Activated effector memory CD4-positive, alpha-beta T cell treated with anti-CD3 and anti-CD28 coated beads, Interleukin-2, amount 50 U/mL, for 16 hours (primary cell): ENCODE data around the gene RABL6.
A peak's percentile ranks its signal among the peaks of the same experiment; 100 is the strongest.
"Not testable (repeated sequence)": the region's sequence is repeated elsewhere in the genome, so short reads cannot be mapped to it uniquely, and the experiment has no call there.

ENCODE experiments used
- DNase-seq: peaks from one replicate; pipeline ENCODE4 v3.0.0-alpha.2; 2020

RABL6 gene

GRCh38 chr9:136837146-136837855 is 29.6 kb downstream of the RABL6 start:
- no peak for DNase-seq

- not testable (repeated sequence) for DNase-seq
Measured at GRCh38 chr9:136837856-136838277, 30.1 kb downstream of the RABL6 start.

GRCh38 chr9:136838314-136839228 is 30.8 kb downstream of the RABL6 start:
- no peak for DNase-seq

DNA sequence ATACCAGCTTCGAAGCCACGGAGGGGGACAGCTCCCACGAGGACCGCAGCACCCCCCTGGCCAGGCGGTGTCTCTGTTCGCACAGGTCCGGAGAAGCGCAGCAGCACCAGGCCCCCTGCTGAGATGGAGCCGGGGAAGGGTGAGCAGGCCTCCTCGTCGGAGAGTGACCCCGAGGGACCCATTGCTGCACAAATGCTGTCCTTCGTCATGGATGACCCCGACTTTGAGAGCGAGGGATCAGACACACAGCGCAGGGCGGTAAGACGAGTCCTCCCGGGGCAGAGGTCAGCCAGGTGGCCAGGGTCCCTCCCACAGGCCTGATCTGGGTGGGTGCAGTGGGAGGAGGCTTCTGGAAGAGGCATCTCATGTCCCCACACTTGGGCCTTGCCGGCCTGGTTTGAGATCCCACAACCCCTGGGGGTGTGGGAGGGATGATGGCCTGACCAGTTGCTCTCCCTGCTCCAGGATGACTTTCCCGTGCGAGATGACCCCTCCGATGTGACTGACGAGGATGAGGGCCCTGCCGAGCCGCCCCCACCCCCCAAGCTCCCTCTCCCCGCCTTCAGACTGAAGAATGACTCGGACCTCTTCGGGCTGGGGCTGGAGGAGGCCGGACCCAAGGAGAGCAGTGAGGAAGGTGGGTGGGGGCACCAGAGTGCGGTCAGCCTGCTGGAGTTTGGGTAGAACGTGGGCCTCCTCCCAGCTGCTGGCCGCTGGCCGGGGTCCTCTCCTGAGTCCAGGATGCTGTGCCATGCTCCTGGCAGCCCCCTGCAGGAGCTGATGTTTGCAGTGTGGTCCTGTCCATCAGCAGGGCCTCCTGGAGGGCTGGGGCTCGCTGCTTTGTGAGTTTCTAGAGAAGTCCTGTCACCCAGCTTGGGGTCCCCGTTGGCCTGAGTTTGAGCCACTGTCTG is 31.7 kb downstream of the RABL6 start:
- DNase-seq = no peak

GRCh38 chr9:136840140-136840876 is 32.6 kb downstream of the RABL6 start:
- DNase-seq = no peak

GRCh38 chr9:136840877-136841645 is 33.3 kb downstream of the RABL6 start:
- DNase-seq = no peak

- DNase-seq = not testable (repeated sequence)
Measured at GRCh38 chr9:136841646-136842379, 34.1 kb downstream of the RABL6 start.

- peak; percentile 92 for DNase-seq
Measured at GRCh38 chr9:136842380-136842948, 34.7 kb downstream of the RABL6 start, which contains the start of gene AJM1. TSS of gene AJM1 (plus strand) at chr9:136842478. CDS start at chr9:136844415, 1,937 bp downstream.

- DNase-seq = not testable (repeated sequence)
Measured at GRCh38 chr9:136843159-136843800, 35.5 kb downstream of the RABL6 start.

GRCh38 chr9:136843801-136844740 is 36.3 kb downstream of the RABL6 start:
- DNase-seq = peak; percentile 87

- no peak for DNase-seq
Measured at GRCh38 chr9:136844761-136845464, 37.2 kb downstream of the RABL6 start.

- no peak for DNase-seq
Measured at GRCh38 chr9:136845465-136846260, 37.9 kb downstream of the RABL6 start.

GRCh38 chr9:136846376-136847087 is 38.8 kb downstream of the RABL6 start:
- DNase-seq = no peak

DNA sequence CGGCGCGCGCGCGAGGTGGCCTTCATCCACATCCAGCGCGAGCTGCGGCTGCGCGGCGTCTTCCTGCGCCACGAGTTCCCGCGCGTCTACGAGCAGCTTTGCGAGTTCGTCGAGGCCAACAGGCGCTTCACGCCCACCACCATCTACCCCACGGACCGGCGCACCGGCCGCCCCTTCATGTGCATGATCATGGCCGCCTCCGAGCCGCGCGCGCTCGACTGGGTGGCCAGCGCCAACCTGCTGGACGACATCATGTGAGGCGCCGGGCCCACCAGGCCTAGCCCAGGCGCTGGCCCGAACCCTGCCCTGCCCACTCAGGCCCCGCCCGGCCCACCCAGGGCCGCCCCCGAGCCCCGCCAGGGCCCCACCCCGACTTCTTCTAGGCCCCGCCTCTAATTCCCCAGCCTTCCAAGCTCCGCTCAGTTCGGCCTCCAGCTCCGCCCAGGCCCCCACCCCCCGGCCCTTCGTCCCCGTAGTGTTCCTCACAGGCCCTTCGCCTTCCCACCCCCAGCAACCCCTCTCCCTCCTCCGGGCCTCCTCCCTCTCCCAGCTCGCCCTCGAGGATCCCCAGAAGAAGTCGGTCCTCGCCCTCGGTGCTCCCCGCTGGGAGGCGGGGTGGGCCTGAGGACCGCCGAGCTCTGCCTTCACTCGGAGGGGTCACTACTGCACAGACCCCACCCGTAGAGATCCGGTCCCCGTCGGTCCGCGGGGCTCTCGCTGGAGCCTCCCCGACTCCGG is 39.5 kb downstream of the RABL6 start:
- DNase-seq = no peak

DNA sequence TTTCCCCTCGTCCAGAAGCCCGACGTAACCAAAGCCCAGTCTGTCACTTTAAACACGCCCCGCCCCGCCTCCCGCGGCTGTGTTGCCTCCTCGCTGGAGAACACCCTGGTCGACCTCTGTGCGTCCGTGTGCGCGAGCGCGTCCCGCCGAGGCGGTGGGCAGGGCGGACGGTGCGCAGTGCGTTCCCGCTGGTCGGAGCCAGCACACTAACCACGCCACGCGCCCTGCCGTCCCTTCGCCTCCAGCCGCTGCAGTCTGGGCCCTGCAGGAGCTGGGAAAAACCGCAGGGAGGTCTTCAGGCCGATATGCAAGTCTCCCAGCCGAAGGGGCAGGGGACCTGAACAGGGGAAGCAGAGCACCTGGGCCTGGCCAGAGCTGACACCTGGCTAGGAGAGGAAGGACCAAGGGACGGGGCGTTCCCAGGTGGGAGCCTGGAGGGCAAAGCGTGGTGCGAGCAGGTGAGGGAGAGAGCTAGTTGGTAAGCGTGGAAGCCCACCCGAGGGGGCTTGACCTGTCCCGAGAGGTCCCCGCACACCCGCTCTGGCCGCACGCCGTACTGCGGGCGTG is 40.2 kb downstream of the RABL6 start:
- peak; percentile 90 for DNase-seq
